ENCODE measurements around the gene RALY. TPM values are rescaled to one million over a fixed set of nuclear protein-coding genes. Genes with fewer than 3 reads are reported as not detected.

Gene RALY
- total RNA-seq, 4 donors from 2014 or later, result 71.6 to 166 (median 149) TPM

DNA sequence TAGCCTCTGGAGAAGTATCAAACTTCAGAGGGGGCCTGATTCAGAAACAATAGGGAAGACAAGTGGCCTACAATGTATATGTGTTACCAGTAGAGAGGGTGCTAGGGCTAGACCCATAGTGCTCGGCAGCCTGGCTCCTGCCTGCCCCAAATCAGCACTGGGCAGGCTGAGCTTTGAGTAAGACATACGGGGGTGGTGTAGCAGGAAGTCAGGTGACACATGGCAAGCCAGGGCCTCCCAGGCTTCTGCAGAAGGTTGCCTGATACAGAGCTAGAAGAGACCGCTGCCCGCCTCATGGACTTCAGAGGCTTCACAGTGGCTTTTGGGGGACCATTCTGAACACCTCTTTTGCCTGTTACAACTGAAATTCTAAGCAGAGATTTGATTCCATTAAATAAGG lies 43.4 kb downstream of the RALY start:
- no peak for DNase-seq
- H3K27me3 ChIP-seq, result no peaks in the 10 kb centered on the region
- intact Hi-C loops (cut with DNase I; ENCODE audit: low total_unique reads) (no loop called here), in situ Hi-C loops (cut with MboI; ENCODE audit: low pct_ligation_motif_present in 1 of 4, low pct_unique_long_range_greater_than_20kb in 1 of 4, low sequenced_read_pairs in 3 of 4) (no loop called here)
- no peak for TF ChIP-seq POLR2AphosphoS5 (IDR thresholded peaks at IDR 0.05)
- TF ChIP-seq, protein P1, sequence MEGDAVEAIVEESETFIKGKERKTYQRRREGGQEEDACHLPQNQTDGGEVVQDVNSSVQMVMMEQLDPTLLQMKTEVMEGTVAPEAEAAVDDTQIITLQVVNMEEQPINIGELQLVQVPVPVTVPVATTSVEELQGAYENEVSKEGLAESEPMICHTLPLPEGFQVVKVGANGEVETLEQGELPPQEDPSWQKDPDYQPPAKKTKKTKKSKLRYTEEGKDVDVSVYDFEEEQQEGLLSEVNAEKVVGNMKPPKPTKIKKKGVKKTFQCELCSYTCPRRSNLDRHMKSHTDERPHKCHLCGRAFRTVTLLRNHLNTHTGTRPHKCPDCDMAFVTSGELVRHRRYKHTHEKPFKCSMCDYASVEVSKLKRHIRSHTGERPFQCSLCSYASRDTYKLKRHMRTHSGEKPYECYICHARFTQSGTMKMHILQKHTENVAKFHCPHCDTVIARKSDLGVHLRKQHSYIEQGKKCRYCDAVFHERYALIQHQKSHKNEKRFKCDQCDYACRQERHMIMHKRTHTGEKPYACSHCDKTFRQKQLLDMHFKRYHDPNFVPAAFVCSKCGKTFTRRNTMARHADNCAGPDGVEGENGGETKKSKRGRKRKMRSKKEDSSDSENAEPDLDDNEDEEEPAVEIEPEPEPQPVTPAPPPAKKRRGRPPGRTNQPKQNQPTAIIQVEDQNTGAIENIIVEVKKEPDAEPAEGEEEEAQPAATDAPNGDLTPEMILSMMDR (IDR thresholded peaks at IDR 0.05), result no peak
- no peak for TF ChIP-seq EP300 (IDR thresholded peaks at IDR 0.05; ENCODE audit: low read depth)
- TF ChIP-seq POLR2A (IDR thresholded peaks at IDR 0.05), result no peak
- 80% methylated on average over 4 of the region's 4 CpGs; no CpG with 5 or more reads in 1 of the 2 donors for WGBS, 2 donors (ENCODE audit: low coverage in 1 of 2)
- peaks cover 12 to 48% (median 25%) of the 10 kb centered on the region in 4 donors for H3K4me1 ChIP-seq
- H3K9me3 ChIP-seq, result no peaks in the 10 kb centered on the region
- peaks cover 0 to 16% (median 2%) of the 10 kb centered on the region in 4 donors for H3K36me3 ChIP-seq
- no peak overlapping the region for H3K27ac ChIP-seq
- no peak overlapping the region for H3K4me3 ChIP-seq

DNA sequence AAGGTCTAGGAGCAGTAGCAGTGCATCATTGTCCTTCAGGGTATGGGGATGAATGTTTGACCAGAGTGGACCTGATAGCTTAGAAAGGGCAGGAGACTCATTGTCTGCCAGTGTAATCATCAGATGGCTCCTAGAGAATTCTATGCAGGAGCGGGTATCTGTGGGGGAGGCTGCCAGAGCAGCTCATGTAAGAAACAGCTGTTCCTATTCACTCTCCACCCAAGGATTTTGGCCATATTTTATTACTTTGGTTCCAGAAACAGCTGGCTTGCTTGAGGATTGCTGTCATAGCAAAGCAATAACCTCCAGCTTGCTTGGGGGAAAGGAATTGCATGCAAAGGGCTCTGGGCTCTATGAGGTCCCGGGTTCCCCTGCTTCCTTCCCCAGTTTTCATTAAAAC lies 44.1 kb downstream of the RALY start:
- Histone ChIP-seq H3K9me3 (no peaks in the 10 kb centered on the region), H3K36me3 (peaks cover 0 to 11% (median 2%) of the 10 kb centered on the region in 4 donors), H3K4me1 (peaks cover 12 to 54% (median 25%) of the 10 kb centered on the region in 4 donors), H3K27me3 (no peaks in the 10 kb centered on the region), H3K4me3 (no peak overlapping the region), H3K27ac (no peak overlapping the region)
- intact Hi-C loops (cut with DNase I; ENCODE audit: low total_unique reads), result no loop called here
- TF ChIP-seq POLR2A (IDR thresholded peaks at IDR 0.05), result no peak
- no peak for TF ChIP-seq POLR2AphosphoS5 (IDR thresholded peaks at IDR 0.05)
- TF ChIP-seq, protein P1 (IDR thresholded peaks at IDR 0.05), result no peak
- TF ChIP-seq EP300 (IDR thresholded peaks at IDR 0.05; ENCODE audit: low read depth), result no peak
- 60 to 70% methylated on average over 1 to 2 of the region's 2 CpGs for WGBS, 2 donors (ENCODE audit: low coverage in 1 of 2)
- DNase-seq, result no peak
- in situ Hi-C loops (cut with MboI; ENCODE audit: low pct_ligation_motif_present in 1 of 4, low pct_unique_long_range_greater_than_20kb in 1 of 4, low sequenced_read_pairs in 3 of 4), result no loop called here

DNA sequence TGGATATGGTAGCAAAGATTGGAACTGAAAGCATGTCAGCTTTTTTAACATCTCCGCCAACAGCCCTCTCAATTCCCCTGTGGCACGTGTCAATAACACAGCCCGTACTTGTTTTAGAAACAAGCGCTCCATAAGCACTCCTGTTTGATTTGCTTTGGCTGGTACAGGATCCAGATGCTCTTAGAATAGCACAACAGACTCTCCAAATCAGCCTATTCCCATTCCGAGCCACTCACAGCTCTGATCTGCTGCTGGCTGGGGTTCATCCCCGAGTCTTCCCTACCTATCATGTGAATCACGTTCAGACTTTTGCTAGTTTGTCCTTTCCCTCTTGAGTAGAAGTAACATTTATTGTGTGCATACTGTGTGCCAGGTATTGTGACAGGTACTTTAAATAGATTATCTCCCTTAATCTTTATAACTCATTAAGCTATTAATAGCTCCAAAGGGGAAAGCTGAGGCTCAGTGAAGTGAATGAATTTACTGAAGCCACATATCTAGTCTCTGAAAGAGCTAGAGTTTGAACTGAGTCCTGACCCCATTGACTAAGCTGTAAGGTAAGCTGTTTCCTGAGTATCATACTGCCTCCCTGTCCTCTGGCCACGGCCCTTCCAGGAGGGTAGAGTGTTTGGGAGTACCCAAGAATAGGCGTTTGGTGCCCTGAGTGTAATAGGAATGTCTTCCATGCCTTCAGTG lies 46.7 kb downstream of the RALY start:
- no peak for DNase-seq
- peaks cover 17 to 68% (median 33%) of the 10 kb centered on the region in 4 donors for H3K4me1 ChIP-seq
- intact Hi-C loops (cut with DNase I; ENCODE audit: low total_unique reads) (no loop called here), in situ Hi-C loops (cut with MboI; ENCODE audit: low pct_ligation_motif_present in 1 of 4, low pct_unique_long_range_greater_than_20kb in 1 of 4, low sequenced_read_pairs in 3 of 4) (no loop called here)
- no peak overlapping the region for H3K4me3 ChIP-seq
- no peak overlapping the region for H3K27ac ChIP-seq
- no peaks in the 10 kb centered on the region for H3K27me3 ChIP-seq
- no peak for TF ChIP-seq POLR2A (IDR thresholded peaks at IDR 0.05)
- no peak for TF ChIP-seq EP300 (IDR thresholded peaks at IDR 0.05; ENCODE audit: low read depth)
- WGBS, 2 donors (ENCODE audit: low coverage in 1 of 2), result 66 to 75% methylated on average over 7 to 9 of the region's 9 CpGs
- H3K36me3 ChIP-seq, result no peaks in the 10 kb centered on the region
- H3K9me3 ChIP-seq, result no peaks in the 10 kb centered on the region

DNA sequence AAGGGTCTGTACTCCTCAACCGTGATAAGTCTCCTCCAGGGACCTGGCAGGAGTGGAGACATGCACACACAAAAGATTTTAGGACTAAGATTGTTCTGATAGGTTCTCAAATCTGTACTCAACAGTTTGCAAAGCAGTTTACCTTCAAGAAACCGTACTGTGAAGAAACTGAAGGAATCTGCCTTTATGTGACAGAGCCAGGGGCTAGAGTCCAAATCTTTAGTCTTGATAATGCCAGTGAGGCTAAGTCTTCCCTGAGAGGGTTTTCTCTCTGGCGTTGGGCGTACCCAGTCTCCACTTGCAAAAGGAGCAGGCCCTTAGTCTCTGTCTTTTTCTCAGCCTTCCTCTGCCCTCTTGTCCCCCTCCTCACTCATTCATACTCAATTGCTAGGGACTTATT lies 47.5 kb downstream of the RALY start:
- Histone ChIP-seq H3K4me3 (no peak overlapping the region), H3K27ac (no peak overlapping the region), H3K36me3 (no peaks in the 10 kb centered on the region), H3K9me3 (no peaks in the 10 kb centered on the region), H3K4me1 (peaks cover 22 to 68% (median 38%) of the 10 kb centered on the region in 4 donors), H3K27me3 (no peaks in the 10 kb centered on the region)
- TF ChIP-seq EP300 (IDR thresholded peaks at IDR 0.05; ENCODE audit: low read depth), result no peak
- TF ChIP-seq POLR2AphosphoS5 (IDR thresholded peaks at IDR 0.05), result no peak
- no peak for TF ChIP-seq POLR2A (IDR thresholded peaks at IDR 0.05)
- TF ChIP-seq, protein P1 (IDR thresholded peaks at IDR 0.05), result no peak
- in situ Hi-C loops (cut with MboI; ENCODE audit: low pct_ligation_motif_present in 1 of 4, low pct_unique_long_range_greater_than_20kb in 1 of 4, low sequenced_read_pairs in 3 of 4) (no loop called here), intact Hi-C loops (cut with DNase I; ENCODE audit: low total_unique reads) (no loop called here)
- no peak for DNase-seq
- WGBS, 2 donors (ENCODE audit: low coverage in 1 of 2), result 80 to 92% methylated on average over 1 to 4 of the region's 4 CpGs
